Left lobe of liver (tissue), 2 donors: ENCODE data around the gene DEXI. TPM values are rescaled to one million over a fixed set of nuclear protein-coding genes. Genes with fewer than 3 reads are reported as not detected.
"Not testable (repeated sequence)": the region's sequence is repeated elsewhere in the genome, so short reads cannot be mapped to it uniquely, and the experiment has no call there.

Source experiments
- ATAC-seq: fragments of 200-7000 bp; cut with Tn5 transposase; one replicate; pipeline ENCODE4 v1.9.1; 2020; ENCODE audit warnings: mild to moderate bottlenecking, moderate library complexity
- DNase-seq: peaks from one replicate; pipeline ENCODE4 v3.0.0-alpha.2; 2020; ENCODE audit warnings: low spot score
- total RNA-seq: library from RNA; stranded (reverse); gene quantifications from one replicate; pipeline ENCODE4 v1.2.1, GENCODE V29; 2021
- donor health status: DM: no; HTN: no; CAD: no; lungs with moderate emphysema.
- donor health status: DM: no; HTN: yes; CAD: no.

The DEXI gene
- total RNA-seq, 1 donor from 2014 or later = 66.8 TPM

GRCh38 chr16:10970065-10970464 is 27.8 kb upstream of the DEXI start:
- DNase-seq (no peak), ATAC-seq (no peak)

- DNase-seq (no peak), ATAC-seq (no peak)
Observed at GRCh38 chr16:10969615-10970014, 27.3 kb upstream of the DEXI start.

- no peak for ATAC-seq
- DNase-seq = no peak
Observed at GRCh38 chr16:10968498-10968897, 26.2 kb upstream of the DEXI start.

GRCh38 chr16:10967986-10968385 is 25.7 kb upstream of the DEXI start:
- ATAC-seq = no peak

GRCh38 chr16:10966559-10966958 is 24.3 kb upstream of the DEXI start:
- ATAC-seq, DNase-seq: not testable (repeated sequence)

More at GRCh38 chr16:10967986-10968385, 25.7 kb upstream of the DEXI start:
- DNase-seq = no peak

GRCh38 chr16:10966129-10966528 is 23.9 kb upstream of the DEXI start:
- DNase-seq (no peak), ATAC-seq (no peak)

- no peak for DNase-seq
- ATAC-seq = no peak
Observed at GRCh38 chr16:10965440-10966061, 23.3 kb upstream of the DEXI start.

DNA sequence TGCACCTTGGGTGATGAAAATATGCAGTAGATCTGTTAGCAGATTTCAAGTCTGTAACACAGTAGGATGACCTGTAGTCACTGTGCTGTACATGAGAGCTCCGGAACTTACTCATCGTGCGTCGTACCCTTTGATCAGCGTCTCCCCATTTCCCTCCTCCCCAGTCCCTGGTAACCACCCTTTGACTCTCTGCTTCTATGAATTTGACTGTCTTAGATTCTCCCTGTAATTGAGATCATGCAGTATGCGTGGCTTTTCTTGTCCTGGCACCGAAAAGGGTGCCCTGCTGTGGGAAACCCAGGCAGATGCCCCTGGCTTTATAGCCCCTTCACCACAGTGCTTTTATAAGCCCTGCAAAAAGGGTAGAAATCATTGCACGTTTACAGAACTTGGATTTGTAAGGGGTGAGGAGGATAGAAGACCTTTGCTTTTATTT is 22.6 kb upstream of the DEXI start:
- ATAC-seq = no peak
- no peak for DNase-seq

- peak; percentile 78 for DNase-seq
- ATAC-seq = peak; percentile 98
Observed at GRCh38 chr16:10964039-10964890, 22.0 kb upstream of the DEXI start.

DNA sequence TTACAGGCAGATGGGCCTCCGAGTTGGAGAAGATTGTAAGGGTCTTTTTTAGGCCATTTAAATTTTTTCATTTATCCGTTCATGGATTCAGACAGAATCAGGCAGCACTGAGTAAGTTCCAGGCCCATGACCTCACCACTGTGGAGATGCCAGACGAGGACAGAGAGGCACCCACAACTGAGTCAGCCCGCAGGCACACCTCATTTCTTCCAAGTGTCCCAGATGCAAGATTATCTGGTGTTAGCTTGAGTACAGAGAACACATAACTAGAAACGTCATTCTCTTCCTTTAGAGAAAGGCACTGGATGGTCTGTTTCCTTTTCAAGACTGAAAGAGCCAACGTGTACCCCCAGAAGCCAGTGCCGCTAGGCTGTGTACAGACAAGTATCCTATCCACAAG is 19.0 kb upstream of the DEXI start:
- ATAC-seq (no peak), DNase-seq (no peak)

- DNase-seq = no peak
- no peak for ATAC-seq
Observed at GRCh38 chr16:10959161-10959560, 16.9 kb upstream of the DEXI start.

DNA sequence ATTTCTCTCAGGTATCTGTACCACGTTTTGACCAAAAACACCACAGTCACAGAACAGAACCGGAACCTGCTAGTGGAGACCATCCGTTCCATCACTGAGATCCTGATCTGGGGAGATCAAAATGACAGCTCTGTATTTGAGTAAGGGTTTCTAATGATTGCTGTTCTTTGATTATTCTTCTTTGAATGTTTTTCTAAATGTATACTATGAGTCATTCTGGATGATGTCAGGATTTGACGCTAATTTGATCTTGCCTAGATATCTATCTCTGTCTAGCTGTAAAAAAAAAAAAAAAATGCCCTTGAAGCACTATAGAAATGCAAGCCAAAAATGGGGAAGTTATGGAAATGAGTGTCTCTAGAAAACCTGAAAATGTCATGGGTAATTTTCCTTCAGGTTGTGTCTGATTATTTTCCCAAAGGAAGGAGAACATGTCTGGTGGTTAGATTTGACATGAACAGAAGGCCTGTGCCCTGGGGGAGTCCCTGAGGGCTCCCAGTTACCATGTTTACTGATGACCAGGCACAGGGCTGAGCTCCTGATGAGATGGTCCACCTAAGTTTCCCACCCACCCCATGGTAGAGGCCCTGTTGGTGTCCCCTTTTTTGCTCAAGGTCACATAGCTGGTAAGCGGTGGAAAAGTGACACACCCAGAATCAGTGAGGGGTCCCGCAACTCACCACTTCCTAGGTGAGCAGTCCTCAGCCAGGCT is 15.7 kb upstream of the DEXI start:
- no peak for ATAC-seq
- DNase-seq = no peak

DNA sequence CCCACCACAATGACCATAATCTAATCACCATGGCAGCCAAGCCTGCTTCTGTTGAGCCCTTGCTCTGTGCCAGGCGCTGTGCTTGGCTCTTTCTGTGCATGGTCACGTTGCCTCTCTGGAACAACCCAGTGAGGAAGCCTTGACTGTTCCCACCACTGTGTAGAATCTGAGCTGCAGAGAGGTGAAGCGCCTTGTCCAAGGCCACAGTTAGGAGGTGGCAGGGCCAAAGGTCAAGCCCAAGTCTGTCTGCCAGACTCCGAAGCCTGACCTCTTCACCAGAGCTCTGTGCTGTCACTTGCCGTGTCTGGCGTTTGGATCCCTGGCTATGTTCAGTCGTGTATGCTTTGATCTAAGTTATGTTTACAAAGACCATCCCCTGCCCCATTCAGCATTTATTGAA is 12.6 kb upstream of the DEXI start:
- ATAC-seq (peak; percentile 53), DNase-seq (no peak)

DNA sequence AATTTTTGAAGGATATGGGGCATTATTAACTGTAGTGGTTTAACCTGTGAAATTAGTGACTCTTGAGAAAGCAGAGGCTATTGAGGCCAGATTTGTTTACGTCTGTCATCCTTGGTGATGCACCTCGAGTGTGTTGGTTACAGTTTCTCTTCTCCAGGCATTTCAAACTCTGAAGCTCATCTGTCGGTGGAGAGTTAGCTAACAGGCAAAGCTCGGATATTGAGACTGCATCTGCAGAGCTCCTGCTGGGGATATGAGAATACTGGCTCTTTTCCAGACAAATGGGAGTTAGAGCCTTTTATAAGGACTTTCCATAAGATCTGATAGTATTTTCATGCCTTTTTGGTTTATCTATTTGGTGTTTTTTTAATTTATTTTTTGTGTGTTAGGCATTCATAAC is 8.8 kb upstream of the DEXI start:
- DNase-seq (no peak), ATAC-seq (peak; percentile 19)

DNA sequence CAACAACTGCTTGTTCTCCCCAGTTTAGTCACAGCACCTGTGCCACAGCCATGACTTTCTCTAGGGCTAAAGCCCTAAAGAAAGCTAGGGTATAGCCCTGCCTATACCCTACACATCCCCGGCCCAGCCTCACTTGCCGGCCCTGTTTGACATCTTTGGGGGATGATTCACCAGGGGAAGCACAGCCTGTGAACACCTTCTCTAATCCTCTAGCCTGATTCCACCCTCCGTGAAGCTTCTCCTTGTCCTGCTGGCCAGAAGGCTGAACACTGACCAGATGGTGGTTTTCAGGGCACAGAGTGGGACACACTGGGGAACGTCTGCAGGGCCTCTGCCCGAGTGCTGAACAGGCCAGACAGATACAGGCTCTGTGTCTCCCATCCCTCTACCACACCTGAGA is 8.1 kb upstream of the DEXI start:
- DNase-seq (no peak), ATAC-seq (no peak)

DNA sequence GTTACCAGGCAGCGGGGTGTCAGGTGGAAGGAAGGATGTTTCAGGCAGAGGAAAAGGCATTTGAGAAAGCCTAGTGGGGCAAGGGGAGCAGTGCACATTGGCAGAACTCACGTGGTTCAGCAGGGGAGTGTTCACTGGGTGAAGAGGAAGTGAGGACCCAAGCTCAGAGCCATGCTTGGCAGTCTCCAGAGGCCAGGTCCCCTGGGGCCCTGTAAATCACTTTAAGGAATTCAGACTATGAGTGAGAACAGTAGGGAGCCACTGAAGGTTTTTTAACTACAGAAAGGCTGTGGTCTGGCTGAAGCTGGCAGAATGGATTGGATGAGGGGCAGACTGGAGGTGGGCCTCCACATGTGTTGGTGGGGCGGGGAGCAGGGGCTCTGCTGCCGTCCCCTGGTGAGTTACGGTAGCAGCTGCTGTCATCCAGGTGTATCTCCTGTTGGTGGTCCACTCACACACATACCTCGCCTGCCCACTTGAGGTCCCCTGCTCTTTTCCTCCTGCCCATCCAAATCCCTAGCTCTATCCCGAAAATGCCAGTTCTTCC is 7.2 kb upstream of the DEXI start:
- DNase-seq (no peak), ATAC-seq (no peak)

GRCh38 chr16:10947211-10947787 is 5.0 kb upstream of the DEXI start:
- DNase-seq = no peak
- ATAC-seq = no peak

- no peak for ATAC-seq
- no peak for DNase-seq
Observed at GRCh38 chr16:10946308-10946707, 4.0 kb upstream of the DEXI start.

DNA sequence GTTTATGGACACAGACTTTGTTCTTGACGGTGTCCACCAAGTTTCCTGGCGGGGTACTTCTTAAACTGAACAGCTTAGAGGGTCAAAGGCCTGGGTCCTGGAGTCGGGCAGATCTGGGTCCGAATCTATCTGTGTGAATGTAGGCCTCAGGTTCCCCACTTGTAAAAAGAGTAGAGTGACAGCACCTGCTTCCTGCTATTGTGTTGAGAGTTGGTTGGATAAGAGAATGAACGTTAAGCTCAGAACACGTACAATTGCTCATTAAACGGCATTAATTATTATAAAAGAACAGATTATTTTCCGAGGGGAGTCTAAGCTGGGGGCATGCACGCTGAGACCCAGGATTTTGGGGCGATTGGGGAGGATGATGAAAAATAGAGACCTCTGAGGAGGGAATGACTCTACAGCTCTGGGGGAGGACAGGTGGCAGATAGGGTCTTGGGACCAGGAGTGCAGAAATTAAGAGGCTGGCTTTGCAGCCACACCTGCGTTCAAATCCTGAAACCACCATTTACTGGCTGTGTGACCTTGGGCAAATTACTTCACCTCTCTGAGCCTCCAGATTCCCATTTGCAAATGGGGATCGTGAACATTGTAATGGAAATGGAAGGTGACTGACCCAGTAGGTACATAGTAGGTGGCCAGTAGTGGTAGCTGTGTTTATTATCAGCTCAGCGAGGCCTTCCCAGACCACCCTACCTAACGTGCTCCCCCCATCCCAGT is 3.0 kb upstream of the DEXI start:
- no peak for DNase-seq
- no peak for ATAC-seq

DNA sequence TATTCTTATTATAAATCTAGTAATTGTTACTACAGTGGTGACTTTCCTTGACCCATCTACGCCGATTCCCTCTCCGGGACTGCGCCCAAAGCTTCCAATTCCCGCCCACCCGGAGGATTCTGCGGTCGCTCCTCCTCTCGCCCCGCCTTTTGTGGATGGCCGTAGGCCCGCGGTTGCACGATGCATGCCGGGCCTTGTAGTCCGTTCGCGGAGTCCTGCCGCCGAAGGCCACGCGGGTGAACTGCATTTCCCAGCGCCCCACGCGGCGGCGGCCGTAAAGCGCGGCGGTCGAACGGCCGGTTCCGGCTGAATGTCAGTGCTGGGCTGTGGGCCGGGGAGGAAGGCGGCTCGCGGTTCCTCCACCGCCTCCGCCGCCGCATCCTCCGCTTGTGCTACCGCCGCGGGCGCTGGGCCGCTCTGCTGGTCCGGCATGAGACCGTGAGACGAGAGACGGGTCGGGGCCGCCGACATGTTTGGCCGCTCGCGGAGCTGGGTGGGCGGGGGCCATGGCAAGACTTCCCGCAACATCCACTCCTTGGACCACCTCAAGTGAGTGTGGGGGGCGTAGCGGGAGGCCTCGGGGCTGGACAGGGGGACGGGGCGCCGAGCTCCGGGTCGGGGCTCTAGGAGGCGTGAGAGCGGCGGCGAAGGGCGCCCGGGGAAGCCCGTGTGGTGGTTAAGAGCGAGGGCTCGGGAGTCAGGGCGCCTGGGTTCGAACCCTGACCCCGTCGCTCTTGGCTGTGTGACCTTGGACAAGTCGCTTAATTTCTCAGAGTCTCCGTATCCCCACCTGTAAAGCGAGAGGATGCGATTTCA is 2.2 kb upstream of the DEXI start, which contains the start of gene CLEC16A:
CLEC16A (plus strand) TSS at position 316 of the 816 bp plus-strand sequence; CDS start at position 470, 154 bp downstream.
- DNase-seq (peak; percentile 99), ATAC-seq (peak; percentile 73)
